Gastrocnemius medialis (tissue), 4 donors: ENCODE results near the gene VASP.

Experiments used
- CTCF ChIP-seq, 5 experiments: fragments of 450-650 bp in 3 of 5; fragments of 200-600 bp in 2 of 5; sonication (generic) in 2 of 5; IDR thresholded peaks in 4 of 5; conservative IDR thresholded peaks in 1 of 5; 1 replicate in 4 of 5; 2 replicates in 1 of 5; pipeline ENCODE4 v1.5.1; 2016 to 2019; ENCODE audit warnings: antibody characterized with exemption in 5 of 5, mild to moderate bottlenecking in 3 of 5, moderate library complexity in 3 of 5
- POLR2A ChIP-seq, 2 donors: fragments of 450-650 bp; IDR thresholded peaks; one replicate each; pipeline ENCODE4 v1.6.1; 2017; ENCODE audit warnings: antibody characterized with exemption in 2 of 2, mild to moderate bottlenecking in 2 of 2, moderate library complexity in 2 of 2

GRCh38 chr19:45518469-45518826, 11.2 kb downstream of the VASP start:
- TF ChIP-seq POLR2A (IDR thresholded peaks at IDR 0.05) (no peak), CTCF (IDR thresholded peaks at IDR 0.05 in 4 of 5, conservative IDR thresholded peaks at IDR 0.05 in 1 of 5) (no peak)
